Activated CD4-positive, alpha-beta T cell treated with anti-CD3 and anti-CD28 coated beads, Interleukin-2, amount 50 U/mL, for 1 hour (primary cell): ENCODE data around the gene CDCA3.
"Not testable (repeated sequence)": the region's sequence is repeated elsewhere in the genome, so short reads cannot be mapped to it uniquely, and the experiment has no call there.

Source experiments
- DNase-seq: peaks from one replicate; pipeline ENCODE4 v3.0.0-alpha.2; 2020

Gene CDCA3

DNA sequence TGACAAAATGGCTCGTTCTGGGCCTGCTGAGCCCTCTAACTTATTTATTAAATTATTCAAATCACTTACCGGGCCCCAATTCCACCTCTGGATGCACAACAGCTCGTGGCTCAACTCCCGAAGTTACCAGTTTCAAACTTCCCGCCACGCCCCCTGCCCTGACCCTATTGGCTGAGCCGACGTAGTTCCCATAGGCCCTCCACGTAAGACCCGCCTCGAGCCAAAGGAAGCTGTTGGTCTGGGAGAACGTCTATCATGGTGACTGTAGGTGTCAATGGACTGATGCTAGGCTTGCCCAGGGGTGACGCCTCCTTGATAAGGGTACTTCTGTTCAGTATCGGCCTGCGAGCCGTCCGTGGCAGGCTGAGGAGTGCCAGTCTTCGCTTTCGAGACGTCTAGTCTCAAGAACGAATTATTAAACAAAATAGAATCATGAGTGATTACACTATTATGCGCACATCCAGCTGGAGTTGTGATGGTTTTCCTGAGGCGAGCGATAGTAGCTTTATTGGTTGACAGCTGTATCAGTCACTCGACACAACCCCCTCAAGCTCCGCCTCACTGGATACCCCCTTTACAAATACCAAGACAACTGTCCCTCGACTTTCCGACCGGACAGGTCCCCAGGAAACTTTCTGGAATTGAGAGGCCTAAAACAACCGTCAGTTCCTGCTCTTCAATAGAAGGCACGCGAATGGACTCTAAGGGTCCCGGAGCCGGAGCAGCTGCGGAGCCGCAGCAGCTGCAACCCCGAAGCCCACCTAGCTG, at the start of gene CDCA3:
Gene CDCA3 (minus strand): TSS at position 134 of the 768 bp plus-strand sequence. CDS start 334 bp downstream, outside the sequence.
- peak; percentile 88 for DNase-seq

DNA sequence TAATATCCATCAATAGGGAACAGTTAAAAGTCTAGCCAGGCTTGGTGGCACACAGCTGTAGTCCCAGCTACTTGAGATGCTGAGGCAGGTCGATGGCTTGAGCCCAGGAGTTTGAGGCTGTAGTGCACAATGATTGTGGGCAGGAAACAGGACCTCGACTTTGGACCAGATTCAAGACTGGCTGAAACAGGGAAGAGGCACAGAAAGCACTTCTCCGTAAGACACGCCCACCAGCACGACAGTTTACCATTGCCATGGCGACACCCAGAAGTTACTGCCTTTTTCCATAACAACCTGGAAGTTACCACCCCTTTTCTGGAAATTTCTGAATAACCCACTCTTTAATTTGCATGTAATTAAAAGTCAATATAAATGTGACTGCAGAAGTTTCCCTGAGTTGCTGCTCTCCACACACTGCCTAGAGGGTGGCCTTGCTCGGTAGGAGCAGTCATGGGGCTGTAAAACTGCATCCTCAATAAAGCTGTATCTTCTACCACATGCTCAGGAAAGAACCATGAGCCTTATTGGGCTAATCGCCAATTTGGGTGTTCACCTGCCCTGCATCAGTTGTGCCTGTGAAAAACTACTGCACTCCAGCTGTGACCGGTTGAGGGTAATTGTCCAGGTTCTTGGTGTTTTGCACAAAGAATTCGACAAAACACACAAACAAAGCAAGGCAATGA, 48.9 kb upstream of the CDCA3 start:
- no peak for DNase-seq

DNA sequence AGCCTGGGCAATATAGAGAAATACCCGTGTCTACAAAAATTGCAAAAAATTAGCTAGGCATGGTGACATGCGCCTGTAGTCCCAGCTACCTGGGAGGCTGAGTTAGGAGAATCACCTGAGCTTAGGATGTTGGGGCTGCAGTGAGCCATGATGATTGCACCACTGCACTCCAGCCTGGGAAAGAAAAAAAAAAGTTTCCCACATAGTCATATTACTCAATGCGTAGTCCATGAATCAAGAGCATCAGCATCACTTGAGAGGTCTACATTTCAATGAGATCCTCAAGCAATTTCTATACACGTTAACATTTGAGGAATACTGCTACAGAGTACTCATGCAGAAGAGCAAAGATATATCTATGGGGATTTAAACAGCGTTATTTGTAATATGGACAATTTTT, 48.3 kb upstream of the CDCA3 start:
- DNase-seq = no peak

DNA sequence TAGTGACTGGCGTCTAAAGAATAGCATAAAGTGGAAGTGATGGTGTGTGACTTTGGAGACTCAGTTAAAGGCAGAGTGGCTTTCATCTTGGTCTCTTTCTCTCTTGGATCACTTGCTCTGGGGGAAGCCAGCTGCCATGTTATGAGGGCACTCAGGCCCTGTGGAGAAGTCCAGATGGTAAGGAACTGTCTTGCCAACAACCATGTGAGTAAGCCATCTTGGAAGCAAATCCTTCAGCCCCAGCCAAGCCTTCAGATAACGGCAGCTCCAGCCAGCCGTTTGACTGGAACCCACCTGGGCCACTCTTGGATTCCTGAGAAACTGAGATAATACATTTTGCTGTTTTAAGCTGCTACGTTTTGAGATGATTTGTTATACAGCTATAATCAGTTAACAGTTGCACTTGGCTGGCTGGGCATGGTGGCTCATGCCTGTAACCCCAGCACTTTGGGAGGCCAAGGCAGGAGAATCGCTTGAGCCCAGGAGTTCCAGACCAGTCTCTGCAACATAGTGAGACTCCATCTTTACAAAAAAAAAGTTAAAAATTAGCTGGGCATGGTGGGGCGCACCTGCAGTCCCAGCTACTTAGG, 45.9 kb upstream of the CDCA3 start:
- no peak for DNase-seq

DNA sequence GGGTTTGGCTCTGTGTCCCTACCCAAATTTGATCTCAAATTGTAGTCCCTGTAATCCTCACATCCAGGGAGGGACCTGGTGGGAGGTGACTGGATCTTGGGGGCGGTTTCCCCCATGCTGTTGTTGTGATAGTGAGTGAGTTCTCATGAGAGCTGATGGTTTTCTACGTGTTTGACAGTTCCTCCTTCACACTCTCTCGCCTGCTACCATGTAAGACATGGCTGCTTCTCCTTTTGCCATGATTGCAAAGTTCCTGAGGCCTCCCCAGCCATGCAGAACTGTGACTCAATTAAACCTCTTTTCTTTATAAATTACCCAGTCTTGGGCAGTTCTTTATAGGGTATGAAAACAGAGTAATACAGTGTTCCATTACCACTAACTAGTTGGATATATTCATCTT, 43.2 kb upstream of the CDCA3 start:
- no peak for DNase-seq

DNA sequence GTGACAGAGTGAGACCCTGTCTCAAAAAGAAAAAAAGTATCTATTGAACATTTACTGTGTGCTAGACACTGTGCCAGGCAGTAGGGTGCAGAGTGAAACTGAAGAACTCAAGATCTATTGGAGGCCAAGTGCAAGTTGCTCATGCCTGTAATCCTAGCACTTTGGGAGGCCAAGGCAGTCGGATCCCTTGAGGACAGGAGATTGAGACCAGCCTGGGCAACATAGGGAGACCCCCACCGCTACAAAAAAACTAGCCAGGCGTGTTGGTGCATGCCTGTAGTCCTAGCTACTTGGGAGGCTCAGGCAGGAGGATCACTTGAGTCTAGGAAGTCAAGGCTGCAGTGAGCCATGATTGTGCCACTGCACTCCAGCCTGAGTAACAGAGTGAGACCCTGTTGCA, 41.6 kb upstream of the CDCA3 start:
- DNase-seq = not testable (repeated sequence)

DNA sequence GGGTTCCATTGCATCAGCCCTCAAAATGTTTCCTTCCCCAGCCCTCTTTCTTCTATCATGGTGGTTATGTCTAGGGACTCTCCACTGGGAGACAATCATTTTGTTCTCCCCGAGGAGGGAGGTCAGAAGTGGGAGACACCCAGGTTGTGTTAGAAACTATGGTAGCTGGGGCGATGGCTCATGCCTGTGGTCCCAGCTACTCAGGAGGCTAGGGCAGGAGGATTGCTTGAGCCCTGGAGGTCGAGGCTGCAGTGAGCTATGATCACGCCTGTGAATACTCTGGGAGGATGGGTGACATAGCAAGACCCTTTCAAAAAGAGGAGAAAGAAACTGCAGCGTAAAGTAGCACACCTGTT, 40.5 kb upstream of the CDCA3 start:
- DNase-seq = no peak

DNA sequence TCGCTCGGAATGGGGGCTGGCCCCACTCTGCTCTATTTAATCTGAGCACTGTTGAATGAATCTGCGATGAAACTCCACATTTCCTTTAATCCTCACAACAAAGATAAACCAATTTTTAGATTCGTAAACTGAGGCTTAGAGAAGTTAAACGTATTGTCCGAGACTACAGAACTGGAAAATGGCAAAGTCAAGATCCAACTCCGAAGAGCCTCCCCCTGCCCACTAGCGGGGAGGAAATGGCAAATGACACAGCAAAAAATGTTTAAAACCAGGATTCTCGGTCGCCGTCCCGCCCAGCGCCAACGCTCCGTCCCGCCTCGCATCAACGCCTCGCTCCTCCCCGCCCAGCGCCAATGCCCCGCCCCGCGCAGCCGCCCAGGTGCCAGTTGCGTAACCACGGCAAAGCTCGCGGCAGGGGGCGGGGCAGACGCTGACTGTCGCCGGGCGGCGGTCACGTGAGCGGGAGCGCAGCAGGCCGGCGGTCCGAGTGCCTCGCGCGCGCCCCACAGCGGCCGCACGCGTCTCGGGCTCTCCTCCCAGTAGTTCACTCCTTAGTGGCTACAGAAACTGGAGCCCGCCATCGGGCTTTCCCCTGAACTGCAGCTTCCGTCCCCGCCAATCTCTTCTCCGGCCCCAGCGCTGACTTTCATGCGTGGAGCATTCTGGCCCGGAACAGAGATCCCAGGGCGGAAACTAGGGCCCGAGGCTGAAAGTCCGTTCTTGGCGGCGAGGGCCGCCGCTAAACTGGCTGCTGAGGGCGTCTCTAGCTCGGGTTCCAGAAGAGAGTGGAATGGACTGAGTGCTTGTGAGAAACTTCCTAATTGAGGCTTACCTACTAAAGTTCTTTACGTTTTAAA, 39.9 kb upstream of the CDCA3 start:
- peak; percentile 99 for DNase-seq

DNA sequence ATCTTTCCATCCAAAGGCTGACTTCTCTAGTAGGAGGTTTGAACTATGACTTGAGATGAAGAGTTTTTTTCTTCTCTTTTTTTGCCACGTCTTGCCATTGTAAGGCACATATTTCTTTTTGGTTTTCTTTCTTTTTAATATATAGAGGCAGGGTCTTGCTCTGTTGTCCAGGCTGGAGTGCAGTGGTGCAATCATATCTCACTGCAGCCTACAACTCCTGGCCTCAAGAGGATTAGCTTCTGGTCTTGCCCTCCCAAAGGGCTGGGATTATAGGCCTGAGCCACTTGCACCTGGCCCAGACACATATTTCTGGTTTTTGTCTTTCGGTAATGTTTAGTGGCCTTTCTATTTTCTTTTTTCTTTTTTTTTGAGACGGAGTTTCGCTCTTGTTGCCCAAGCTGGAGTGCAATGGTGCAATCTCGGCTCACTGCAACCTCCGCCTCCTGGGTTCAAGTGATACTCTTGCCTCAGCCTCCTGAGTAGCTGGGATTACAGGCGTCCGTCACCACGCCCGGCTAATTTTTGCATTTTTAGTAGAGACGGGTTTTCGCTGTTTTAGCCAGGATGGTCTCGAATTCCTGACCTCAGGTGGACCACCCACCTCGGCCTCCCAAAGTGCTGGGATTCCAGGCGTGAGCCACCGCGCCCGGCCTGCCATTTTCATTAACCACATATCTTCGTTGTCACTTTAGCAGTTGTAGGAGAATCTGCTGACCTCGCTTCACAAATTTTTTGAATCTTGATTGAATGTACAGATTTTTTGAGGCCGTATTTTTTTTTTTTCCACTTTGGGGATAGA, 38.9 kb upstream of the CDCA3 start:
- not testable (repeated sequence) for DNase-seq

DNA sequence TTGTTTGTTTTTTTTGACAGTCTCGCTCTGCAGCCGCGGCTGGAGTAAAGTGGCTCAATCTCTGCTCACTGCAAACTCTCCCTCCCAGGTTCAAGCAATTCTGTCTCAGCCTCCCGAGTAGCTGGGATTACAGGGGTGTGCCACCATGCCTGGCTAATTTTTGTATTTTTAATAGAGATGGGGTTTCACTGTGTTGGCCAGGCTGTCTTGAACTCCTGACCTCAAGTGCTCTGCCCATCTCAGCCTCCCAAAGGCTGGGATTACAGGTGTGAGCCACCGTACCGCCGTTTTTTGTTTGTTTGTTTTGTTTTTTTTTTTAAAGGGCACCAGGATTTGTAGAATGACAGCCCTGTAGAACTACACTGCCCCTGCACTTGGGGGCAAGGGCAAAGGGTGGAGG, 37.7 kb upstream of the CDCA3 start:
- not testable (repeated sequence) for DNase-seq

DNA sequence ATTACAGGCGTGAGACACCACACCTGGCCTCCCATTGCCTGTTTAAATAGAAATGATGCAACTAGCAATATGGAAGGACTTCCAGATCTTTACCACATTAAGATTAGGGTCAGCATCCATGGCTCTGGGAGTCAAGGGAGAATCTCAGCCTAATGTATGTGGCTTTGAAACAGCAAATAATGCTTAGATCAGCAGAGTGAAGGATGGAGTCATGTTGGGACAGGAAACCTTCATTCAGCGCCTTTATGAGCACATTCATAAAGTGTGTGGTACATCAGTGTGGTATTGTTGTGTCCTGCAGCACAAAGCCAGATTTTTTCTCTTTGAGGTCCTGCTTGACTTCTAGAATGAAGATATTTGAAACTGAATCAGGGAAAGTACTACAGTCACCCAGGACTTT, 37.3 kb upstream of the CDCA3 start:
- DNase-seq = no peak

DNA sequence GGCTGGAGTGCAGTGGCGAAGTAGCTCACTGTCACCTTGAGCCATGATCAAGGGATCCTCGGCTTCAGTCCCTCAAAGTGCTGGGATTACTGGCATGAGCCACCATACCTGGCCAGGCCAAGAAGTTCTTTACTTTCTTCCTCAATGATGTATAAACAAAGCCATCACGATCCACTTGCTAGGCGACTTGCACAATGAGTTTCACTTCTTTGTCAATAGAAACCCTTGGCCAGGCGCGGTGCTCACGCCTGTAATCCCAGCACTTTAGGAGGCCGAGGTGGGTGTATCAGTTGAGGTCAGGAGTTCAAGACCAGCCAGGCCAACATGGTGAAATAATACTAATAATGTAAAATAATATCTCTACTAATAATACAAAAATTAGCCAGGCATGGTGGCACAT, 36.4 kb upstream of the CDCA3 start:
- DNase-seq = no peak

DNA sequence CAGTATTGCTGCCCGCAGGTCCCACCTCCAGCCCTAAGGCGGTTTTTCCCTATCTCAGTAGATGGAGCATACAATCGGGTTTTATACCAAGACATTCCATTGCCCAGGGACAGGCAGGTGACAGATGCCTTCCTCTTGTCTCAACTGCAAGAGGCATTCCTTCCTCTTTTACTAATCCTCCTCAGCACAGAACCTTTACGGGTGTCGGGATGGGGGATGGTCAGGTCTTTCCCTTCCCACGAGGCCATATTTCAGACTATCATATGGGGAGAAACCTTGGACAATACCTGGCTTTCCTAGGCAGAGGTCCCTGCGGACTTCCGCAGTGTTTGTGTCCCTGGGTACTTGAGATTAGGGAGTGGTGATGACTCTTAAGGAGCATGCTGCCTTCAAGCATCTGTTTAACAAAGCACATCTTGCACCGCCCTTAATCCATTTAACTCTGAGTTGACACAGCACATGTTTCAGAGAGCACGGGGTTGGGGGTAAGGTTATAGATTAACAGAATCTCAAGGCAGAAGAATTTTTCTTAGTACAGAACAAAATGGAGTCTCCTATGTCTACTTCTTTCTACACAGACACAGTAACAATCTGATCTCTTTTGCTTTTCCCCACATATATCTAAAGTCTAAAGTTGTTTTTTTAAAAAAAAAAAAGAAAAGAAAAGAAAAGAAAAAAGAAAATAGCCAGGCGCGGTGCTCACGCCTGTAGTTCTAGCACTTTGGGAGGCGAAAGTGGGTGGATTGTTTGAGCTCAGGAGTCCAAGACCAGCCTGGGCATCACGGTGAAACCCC, 35.3 kb upstream of the CDCA3 start:
- DNase-seq = not testable (repeated sequence)

DNA sequence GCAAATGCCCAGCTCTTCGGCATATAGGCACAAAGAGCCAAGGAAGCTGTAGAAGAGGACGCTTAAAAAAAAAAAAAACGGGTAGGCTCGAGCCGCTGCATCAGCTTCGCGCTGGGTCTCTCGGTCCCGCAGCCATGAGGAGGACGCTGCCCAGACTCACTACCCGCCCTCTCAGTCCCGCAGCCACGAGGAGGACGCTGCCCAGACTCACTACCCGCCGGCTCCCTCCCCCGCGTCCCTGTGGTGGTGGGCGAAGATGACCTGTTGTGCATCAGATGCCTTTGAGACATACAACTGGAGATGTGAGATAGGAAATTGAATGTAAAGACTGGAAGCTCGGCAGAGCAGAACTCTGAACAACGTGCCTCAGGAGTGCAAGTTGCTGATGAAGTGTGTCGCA, 33.5 kb upstream of the CDCA3 start:
- no peak for DNase-seq

DNA sequence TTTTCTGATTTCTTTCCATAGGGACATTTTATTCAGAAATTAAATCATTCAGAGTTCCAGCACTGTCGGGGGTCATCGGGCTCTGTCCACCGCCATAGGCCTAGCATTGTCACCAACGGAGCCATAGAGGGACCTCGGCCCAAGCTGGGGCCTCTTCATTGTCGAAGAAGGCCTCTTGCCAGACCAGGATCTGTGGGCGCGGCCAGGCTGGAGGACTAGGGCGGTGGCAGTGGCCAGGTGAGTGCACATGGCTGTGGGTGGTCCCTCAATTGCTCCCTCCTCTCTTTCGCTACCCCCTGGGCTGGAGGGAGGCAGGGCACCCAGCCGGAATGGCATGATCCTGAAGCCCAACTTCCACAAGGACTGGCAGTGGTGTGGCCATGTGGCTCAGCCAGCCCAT, 32.6 kb upstream of the CDCA3 start:
- no peak for DNase-seq

DNA sequence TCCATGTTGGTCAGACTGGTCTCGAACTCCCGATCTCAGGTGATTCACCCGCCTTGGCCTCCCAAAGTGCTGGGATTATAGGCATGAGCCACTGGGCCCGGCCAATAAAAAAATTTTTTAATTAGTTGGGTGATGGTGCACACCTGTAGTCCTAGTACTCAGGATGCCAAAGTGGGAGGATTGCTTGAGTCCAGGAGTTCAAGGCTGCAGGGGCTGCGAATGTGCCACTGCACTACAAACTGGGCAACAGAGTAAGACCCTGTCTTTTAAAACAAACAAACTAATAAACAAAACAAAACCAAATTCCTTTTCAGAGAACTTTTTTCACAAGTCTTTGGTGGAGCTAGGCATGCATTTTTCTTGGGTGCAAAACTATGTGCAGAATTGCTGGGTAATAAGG, 32.2 kb upstream of the CDCA3 start:
- DNase-seq = no peak

DNA sequence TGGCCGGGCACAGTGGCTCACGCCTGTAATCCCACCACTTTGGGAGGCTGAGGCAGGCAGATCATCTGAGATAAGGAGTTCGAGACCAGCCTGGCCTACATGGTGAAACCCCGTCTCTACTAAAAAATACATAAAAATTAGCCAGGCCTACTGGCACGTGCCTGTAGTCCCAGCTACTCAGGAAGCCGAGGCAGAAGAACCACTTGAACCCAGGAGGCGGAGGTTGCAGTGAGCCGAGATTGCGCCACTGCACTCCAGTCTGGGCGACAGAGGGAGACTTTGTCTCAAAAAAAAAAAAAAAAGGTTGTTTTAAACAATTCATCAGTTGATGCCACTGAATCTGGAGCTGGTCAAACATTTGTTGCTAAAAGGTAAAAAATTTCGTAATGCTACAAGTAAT, 28.7 kb upstream of the CDCA3 start:
- DNase-seq = not testable (repeated sequence)

DNA sequence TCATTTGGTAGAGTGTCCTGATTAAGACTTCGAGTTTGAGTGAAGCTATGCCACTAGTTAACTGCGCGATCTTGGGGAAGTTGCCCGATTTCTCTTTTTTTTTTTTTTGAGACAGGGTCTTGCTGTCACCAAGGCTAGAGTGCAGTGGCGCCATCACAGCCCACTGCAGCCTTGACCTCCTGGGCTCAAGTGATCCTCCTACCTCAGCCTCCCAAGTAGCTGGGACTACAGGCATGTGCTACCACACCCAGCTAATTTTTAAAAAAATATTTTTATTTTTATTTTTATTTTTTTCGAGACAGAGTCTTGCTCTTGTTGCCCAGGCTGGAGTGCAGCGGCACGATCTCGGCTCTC, 22.9 kb upstream of the CDCA3 start:
- DNase-seq = not testable (repeated sequence)

DNA sequence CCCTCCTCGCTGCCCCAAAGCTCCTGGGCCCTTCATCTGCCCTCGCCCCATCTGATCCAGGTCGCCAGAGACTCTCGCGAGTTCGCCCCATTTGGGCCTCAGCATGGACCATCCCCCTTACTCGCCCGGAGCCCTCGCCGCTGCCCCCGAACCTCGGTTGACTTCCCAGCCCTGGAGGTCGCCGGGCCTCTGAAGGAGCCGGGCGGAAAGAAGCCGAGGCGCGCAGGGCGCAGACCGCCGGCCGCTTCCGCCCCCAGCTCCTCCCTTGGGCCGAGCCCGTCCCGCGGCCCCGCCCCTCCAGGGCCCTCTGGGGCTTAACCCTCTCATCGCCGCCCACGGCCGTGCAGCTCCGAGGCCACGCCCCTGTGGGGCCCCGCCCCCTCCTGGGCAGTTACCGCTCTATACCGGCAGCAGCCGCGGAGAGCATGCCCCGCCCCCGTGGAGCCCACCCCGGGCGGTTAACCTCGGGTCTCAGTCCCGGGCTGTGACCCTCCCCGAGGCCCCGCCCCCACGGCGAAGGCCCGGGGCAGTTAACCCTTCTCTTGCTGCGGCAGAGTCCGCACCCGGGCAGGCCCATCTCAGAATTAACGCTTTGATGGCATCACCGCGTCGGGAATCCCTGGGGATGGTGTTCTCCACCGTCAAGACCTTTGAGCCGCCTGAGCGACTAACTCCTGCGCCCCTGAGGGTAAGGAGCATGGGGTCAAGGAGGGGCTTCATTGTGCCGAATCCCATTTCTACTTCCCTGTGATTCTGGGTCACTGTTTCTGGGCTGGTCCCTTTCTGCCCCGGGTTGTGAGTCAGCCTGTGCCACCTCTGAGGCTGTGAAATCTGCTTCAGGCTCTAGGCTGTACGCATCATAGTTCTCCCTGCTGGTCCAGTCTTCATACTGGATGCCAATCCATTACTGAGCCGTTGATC, 22.3 kb upstream of the CDCA3 start, which contains the start of gene SPSB2:
Gene SPSB2 (minus strand): TSS at position 210 of the 921 bp plus-strand sequence. CDS start 402 bp downstream, outside the sequence.
- DNase-seq = peak; percentile 99
